Nephron (organoid): ENCODE data around the gene AP1G2.
A peak's percentile ranks its signal among the peaks of the same experiment; 100 is the strongest.
"Not testable (repeated sequence)": the region's sequence is repeated elsewhere in the genome, so short reads cannot be mapped to it uniquely, and the experiment has no call there.

Experiments
- H3K27ac Mint-ChIP-seq, 3 experiments: 2 replicates each; pipeline ENCODE4 v1.8.0; 2020; ENCODE audit warnings: mixed read lengths in 3 of 3, mild to moderate bottlenecking in 2 of 3, moderate library complexity in 1 of 3
- H3K27me3 Mint-ChIP-seq: 2 replicates; pipeline ENCODE4 v1.8.0; 2021; ENCODE audit warnings: low read depth, mild to moderate bottlenecking, moderate library complexity, mixed read lengths
- H3K36me3 Mint-ChIP-seq: 2 replicates; pipeline ENCODE4 v1.8.0; 2020; ENCODE audit warnings: low read depth, mixed read lengths
- H3K4me1 Mint-ChIP-seq: 2 replicates; pipeline ENCODE4 v1.8.0; 2020; ENCODE audit warnings: mixed read lengths
- H3K4me3 Mint-ChIP-seq, 3 experiments: 2 replicates each; pipeline ENCODE4 v1.8.0; 2020; ENCODE audit warnings: mild to moderate bottlenecking in 3 of 3, mixed read lengths in 3 of 3, moderate library complexity in 2 of 3
- H3K9me3 Mint-ChIP-seq: 2 replicates; pipeline ENCODE4 v1.8.0; 2020; ENCODE audit warnings: mixed read lengths
- TF ChIP-seq, protein P1 (sequence below), 3 experiments: fragments of 200-600 bp; sonication (generic); IDR thresholded peaks; one replicate each; pipeline ENCODE4 v1.5.0; 2021; ENCODE audit warnings: antibody characterized with exemption in 3 of 3; ENCODE audit not compliant: unreplicated experiment in 3 of 3

The AP1G2 gene

DNA sequence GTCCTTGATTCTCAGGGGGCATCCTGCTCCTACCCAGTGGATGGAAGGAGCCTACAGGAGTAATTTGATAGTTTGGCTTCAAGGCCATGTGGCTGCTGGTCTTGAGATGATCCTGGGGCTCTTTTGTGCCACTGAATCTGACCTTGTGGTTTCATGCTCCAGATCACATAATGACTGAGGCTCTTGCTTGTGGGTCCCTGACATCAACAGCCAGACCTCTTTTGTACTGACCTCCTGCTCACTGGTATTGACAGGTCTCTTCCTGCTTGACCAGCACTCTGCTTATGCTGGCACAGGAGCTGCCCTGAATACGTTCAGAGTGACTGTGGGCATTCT lies 34.2 kb upstream of the AP1G2 start:
- no peak overlapping the region for H3K4me3 Mint-ChIP-seq
- no peak overlapping the region for H3K27ac Mint-ChIP-seq
- TF ChIP-seq, protein P1, sequence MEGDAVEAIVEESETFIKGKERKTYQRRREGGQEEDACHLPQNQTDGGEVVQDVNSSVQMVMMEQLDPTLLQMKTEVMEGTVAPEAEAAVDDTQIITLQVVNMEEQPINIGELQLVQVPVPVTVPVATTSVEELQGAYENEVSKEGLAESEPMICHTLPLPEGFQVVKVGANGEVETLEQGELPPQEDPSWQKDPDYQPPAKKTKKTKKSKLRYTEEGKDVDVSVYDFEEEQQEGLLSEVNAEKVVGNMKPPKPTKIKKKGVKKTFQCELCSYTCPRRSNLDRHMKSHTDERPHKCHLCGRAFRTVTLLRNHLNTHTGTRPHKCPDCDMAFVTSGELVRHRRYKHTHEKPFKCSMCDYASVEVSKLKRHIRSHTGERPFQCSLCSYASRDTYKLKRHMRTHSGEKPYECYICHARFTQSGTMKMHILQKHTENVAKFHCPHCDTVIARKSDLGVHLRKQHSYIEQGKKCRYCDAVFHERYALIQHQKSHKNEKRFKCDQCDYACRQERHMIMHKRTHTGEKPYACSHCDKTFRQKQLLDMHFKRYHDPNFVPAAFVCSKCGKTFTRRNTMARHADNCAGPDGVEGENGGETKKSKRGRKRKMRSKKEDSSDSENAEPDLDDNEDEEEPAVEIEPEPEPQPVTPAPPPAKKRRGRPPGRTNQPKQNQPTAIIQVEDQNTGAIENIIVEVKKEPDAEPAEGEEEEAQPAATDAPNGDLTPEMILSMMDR (IDR thresholded peaks at IDR 0.05; ENCODE audit: unreplicated experiment in 3 of 3), result no peak
- H3K9me3 Mint-ChIP-seq, result peaks cover 3% of the 10 kb centered on the region
- no peaks in the 10 kb centered on the region for H3K4me1 Mint-ChIP-seq
- peaks cover 3% of the 10 kb centered on the region for H3K27me3 Mint-ChIP-seq
- H3K36me3 Mint-ChIP-seq, result no peaks in the 10 kb centered on the region

DNA sequence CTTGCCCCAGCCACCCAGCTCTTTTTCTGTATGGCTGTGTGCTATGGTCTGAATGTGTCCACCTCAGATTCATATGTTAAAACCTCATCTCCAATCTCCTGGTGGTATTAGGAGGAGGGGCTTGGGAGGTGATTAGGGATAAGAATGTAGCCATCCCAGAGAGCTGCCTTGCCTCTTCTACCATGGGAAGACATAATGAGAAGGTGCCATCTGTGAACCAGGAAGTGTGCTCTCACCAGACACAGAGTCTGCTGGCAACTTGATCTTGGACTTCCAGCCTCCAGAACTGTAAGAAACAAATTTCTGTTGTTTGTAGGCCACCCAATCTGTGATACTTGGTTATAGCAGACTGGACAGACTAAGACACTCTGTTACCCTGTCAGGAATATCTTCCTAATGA lies 33.8 kb upstream of the AP1G2 start:
- no peaks in the 10 kb centered on the region for H3K4me1 Mint-ChIP-seq
- no peak overlapping the region for H3K4me3 Mint-ChIP-seq
- peaks cover 3% of the 10 kb centered on the region for H3K9me3 Mint-ChIP-seq
- H3K36me3 Mint-ChIP-seq, result no peaks in the 10 kb centered on the region
- no peak overlapping the region for H3K27ac Mint-ChIP-seq
- TF ChIP-seq, protein P1 (IDR thresholded peaks at IDR 0.05; ENCODE audit: unreplicated experiment in 3 of 3), result no peak
- H3K27me3 Mint-ChIP-seq, result peaks cover 3% of the 10 kb centered on the region

DNA sequence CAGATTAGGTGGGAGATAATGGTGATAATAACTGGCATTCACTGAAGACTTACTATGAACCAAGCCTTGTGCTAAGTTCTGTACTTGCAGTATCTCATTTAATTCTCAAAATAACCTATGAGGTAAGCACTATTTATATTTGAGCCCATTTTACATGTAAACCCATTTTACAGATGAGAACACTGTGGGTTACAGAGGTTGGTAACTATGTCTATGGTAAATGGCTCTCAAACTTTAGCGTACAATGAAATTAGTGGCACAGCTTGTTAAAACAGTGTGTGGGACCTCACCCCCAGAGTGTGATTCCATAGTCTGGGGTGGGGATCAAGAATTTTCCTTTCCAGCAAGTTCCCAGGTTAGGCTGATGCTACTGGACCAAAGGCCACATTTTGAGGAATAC lies 33.2 kb upstream of the AP1G2 start:
- TF ChIP-seq, protein P1 (IDR thresholded peaks at IDR 0.05; ENCODE audit: unreplicated experiment in 3 of 3), result no peak
- no peak overlapping the region for H3K27ac Mint-ChIP-seq
- peaks cover 3% of the 10 kb centered on the region for H3K27me3 Mint-ChIP-seq
- H3K4me1 Mint-ChIP-seq, result no peaks in the 10 kb centered on the region
- H3K4me3 Mint-ChIP-seq, result no peak overlapping the region
- H3K36me3 Mint-ChIP-seq, result no peaks in the 10 kb centered on the region
- peaks cover 3% of the 10 kb centered on the region for H3K9me3 Mint-ChIP-seq

DNA sequence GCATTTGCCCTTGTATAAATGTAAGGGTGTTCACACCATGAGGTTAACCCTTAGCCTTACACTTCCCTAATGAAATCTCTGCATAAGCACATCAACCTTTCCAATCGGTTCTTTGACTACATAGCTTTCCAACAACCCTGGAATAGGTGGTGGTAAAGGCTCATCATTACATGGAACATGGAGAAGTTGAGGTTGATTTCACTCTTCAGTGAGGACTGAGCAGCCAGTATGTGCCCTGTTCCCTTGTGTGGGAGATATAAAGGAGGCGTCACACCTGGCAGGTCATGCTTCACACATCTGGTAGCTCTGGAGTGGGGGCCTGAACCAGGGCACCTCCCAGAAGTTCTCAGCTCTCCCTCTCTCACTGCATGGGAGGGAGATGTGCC lies 32.7 kb upstream of the AP1G2 start:
- no peak overlapping the region for H3K27ac Mint-ChIP-seq
- no peaks in the 10 kb centered on the region for H3K36me3 Mint-ChIP-seq
- peaks cover 3% of the 10 kb centered on the region for H3K27me3 Mint-ChIP-seq
- TF ChIP-seq, protein P1 (IDR thresholded peaks at IDR 0.05; ENCODE audit: unreplicated experiment in 3 of 3), result no peak
- H3K9me3 Mint-ChIP-seq, result peaks cover 3% of the 10 kb centered on the region
- no peaks in the 10 kb centered on the region for H3K4me1 Mint-ChIP-seq
- no peak overlapping the region for H3K4me3 Mint-ChIP-seq

DNA sequence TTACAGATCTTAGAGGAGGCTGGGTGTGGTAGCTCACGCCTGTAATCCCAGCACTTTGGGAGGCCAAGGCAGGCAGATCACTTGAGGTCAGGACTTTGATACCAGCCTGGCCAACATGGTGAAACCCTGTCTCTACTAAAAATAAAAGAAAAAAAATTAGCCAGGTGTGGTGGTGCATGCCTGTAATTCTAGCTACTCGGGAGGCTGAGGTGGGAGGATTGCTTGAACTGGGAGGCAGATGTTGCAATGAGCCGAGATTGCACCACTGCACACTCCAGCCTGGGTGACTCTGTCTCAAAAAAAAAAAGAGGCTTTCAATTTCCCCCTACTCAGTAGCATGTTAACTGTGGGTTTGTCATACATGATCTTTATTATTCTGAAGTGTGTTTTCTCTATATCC lies 26.6 kb upstream of the AP1G2 start:
- H3K9me3 Mint-ChIP-seq, H3K4me3 Mint-ChIP-seq, H3K36me3 Mint-ChIP-seq, H3K27me3 Mint-ChIP-seq, H3K4me1 Mint-ChIP-seq, H3K27ac Mint-ChIP-seq: not testable (repeated sequence)

DNA sequence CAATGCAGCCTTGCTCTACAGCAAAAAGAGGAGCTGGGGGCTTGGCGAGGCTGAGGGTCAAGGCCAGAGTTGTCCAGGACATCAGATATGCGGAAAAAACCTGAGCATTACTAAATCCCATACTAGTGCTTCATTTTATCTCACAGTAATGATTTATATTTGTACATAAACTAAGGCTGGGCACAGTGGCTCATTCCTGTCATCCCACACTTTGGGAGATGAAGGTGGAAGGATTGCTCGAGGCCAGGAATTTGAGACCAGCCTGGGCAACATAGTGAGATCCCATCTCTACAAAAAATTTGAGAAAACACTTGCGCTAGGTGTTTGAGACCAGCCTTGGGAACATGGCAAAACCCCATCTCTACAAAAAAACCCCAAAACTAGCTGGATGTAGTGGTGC lies 22.6 kb upstream of the AP1G2 start:
- Mint-ChIP-seq H3K36me3 (no peaks in the 10 kb centered on the region), H3K9me3 (peaks cover 15% of the 10 kb centered on the region), H3K4me1 (peaks cover 11% of the 10 kb centered on the region), H3K27ac (peak overlapping the region in 1 of 3 experiments; percentile 24), H3K4me3 (no peak overlapping the region), H3K27me3 (peaks cover 21% of the 10 kb centered on the region)
- TF ChIP-seq, protein P1 (IDR thresholded peaks at IDR 0.05; ENCODE audit: unreplicated experiment in 3 of 3), result no peak

DNA sequence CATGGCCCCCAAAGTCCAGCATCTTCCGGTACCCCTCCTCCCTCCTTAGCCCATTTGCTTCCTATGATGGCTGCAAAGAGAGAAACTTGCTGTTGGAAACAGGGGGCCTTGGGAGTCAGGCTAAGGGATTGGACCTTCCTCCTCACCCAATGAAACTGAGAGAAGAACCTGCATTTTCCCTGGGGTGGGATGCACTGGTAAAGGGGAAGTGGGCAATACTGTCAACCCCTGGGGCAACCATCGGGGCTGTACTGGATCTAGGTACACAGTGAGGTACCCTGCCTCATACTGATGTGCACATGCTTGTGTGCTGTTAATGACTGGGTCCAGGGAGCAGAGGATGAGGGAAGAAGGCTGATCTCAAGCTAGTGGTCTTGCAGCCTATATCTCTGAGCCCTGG lies 22.0 kb upstream of the AP1G2 start:
- H3K9me3 Mint-ChIP-seq, result peaks cover 15% of the 10 kb centered on the region
- H3K27me3 Mint-ChIP-seq, result peaks cover 21% of the 10 kb centered on the region
- TF ChIP-seq, protein P1 (IDR thresholded peaks at IDR 0.05; ENCODE audit: unreplicated experiment in 3 of 3), result no peak
- H3K27ac Mint-ChIP-seq, result peak overlapping the region in 1 of 3 experiments; percentile 85
- no peak overlapping the region for H3K4me3 Mint-ChIP-seq
- peaks cover 11% of the 10 kb centered on the region for H3K4me1 Mint-ChIP-seq
- no peaks in the 10 kb centered on the region for H3K36me3 Mint-ChIP-seq
